ENCODE measurements around the gene GEMIN5.

DNA sequence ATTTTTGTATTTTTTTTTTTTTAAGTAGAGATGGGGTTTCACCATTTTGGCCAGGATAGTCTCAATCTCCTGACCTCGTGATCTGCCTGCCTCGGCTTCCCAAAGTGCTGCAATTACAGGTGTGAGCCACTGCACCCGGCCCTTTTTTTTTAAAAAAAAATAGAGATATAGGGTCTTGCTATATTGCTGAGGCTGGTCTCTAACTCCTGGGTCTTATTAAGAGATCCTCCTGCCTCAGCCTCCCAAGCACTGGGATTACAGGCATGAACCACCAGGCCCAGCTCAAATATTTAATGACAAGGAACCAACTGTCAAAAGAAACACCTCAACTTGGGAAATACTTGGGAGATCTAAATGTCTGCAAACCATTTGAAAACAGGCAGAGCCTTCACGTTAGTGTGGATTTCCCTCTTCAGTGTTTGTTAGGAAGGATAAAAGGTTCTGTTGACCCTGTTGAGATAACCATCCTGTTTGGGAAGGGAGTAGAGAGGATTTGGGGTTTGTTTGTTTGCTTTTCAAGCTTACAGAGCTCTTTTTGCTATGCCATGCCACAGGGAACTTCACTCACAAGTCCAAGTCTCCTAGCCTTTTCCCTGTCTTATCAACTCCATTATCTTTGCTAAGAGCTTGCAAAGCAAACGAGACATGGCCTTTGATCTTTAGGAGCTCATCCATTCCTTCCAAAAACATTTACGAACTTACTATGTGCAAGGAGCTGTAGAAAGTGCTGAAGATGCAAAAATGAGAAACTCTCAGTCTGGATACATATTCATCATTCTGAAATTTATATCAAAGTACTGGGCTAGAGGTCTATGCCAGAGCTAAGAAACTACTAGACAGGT is 95.1 kb downstream of the GEMIN5 start:
- TF ChIP-seq ZNF550 (CRISPR knock-in tag; IDR thresholded peaks at IDR 0.05; ENCODE audit: borderline replicate concordance) (no peak), NR2C2 (CRISPR knock-in tag; IDR thresholded peaks at IDR 0.05; ENCODE audit: borderline replicate concordance) (no peak), TBL1XR1 (IDR thresholded peaks at IDR 0.05; ENCODE audit: borderline replicate concordance, low read length, partially characterized antibody) (no peak), EZH2 (conservative IDR thresholded peaks at IDR 0.05; ENCODE audit: low read depth, low read length) (no peak), KLF9 (CRISPR knock-in tag; IDR thresholded peaks at IDR 0.05; ENCODE audit: low read depth) (no peak), ZKSCAN1 (IDR thresholded peaks at IDR 0.05; ENCODE audit: low read length) (no peak)
- TF ChIP-seq, protein P1, sequence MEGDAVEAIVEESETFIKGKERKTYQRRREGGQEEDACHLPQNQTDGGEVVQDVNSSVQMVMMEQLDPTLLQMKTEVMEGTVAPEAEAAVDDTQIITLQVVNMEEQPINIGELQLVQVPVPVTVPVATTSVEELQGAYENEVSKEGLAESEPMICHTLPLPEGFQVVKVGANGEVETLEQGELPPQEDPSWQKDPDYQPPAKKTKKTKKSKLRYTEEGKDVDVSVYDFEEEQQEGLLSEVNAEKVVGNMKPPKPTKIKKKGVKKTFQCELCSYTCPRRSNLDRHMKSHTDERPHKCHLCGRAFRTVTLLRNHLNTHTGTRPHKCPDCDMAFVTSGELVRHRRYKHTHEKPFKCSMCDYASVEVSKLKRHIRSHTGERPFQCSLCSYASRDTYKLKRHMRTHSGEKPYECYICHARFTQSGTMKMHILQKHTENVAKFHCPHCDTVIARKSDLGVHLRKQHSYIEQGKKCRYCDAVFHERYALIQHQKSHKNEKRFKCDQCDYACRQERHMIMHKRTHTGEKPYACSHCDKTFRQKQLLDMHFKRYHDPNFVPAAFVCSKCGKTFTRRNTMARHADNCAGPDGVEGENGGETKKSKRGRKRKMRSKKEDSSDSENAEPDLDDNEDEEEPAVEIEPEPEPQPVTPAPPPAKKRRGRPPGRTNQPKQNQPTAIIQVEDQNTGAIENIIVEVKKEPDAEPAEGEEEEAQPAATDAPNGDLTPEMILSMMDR (CRISPR knock-in tag; IDR thresholded peaks at IDR 0.05) = no peak
- TF ChIP-seq, protein P2, sequence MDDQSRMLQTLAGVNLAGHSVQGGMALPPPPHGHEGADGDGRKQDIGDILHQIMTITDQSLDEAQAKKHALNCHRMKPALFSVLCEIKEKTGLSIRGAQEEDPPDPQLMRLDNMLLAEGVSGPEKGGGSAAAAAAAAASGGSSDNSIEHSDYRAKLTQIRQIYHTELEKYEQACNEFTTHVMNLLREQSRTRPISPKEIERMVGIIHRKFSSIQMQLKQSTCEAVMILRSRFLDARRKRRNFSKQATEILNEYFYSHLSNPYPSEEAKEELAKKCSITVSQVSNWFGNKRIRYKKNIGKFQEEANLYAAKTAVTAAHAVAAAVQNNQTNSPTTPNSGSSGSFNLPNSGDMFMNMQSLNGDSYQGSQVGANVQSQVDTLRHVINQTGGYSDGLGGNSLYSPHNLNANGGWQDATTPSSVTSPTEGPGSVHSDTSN (CRISPR knock-in tag; IDR thresholded peaks at IDR 0.05; ENCODE audit: borderline replicate concordance) = no peak
- TF ChIP-seq, protein P3, sequence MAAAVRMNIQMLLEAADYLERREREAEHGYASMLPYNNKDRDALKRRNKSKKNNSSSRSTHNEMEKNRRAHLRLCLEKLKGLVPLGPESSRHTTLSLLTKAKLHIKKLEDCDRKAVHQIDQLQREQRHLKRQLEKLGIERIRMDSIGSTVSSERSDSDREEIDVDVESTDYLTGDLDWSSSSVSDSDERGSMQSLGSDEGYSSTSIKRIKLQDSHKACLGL (CRISPR knock-in tag; IDR thresholded peaks at IDR 0.05) = no peak

All from HepG2 (cell line).